IPS DF 6.9 (cell line): ENCODE data around the gene SEC61G.

ENCODE experiments used
- DNase-seq: peaks from one replicate; pipeline ENCODE4 v3.0.0-alpha.2; 2013; ENCODE audit warnings: low read depth, low spot score
- H3K27ac ChIP-seq: one replicate; pipeline ENCODE4 v1.5.1; 2013; ENCODE audit warnings: low read length, control low read depth
- H3K27me3 ChIP-seq: 2 replicates; pipeline ENCODE4 v1.6.1; 2013; ENCODE audit warnings: mild to moderate bottlenecking, low read length; ENCODE audit not compliant: control insufficient read depth, insufficient read depth
- H3K36me3 ChIP-seq: 2 replicates; pipeline ENCODE4 v1.6.1; 2013; ENCODE audit warnings: low read length; ENCODE audit not compliant: control insufficient read depth, insufficient read depth
- H3K4me1 ChIP-seq: 2 replicates; pipeline ENCODE4 v1.6.1; 2013; ENCODE audit warnings: low read length; ENCODE audit not compliant: control insufficient read depth, insufficient read depth
- H3K4me3 ChIP-seq: 2 replicates; pipeline ENCODE4 v1.5.1; 2013; ENCODE audit warnings: mild to moderate bottlenecking, low read length
- H3K9me3 ChIP-seq: 2 replicates; pipeline ENCODE4 v1.6.1; 2013; ENCODE audit warnings: low read length, inconsistent platforms; ENCODE audit not compliant: control insufficient read depth, insufficient read depth
- WGBS: extraction: QIAGEN DNeasy Blood & Tissue Kit; methylation state at CpG from one replicate; pipeline ENCODE4 v1.1.7; 2013; ENCODE audit warnings: mixed read lengths, missing lambda C conversion rate; ENCODE audit not compliant: insufficient read length, insufficient coverage; 5-methylcytosine and 5-hydroxymethylcytosine counted together

SEC61G gene

GRCh38 chr7:54782829-54783228 lies 23.8 kb upstream of the SEC61G start:
- WGBS = no CpG with 5 or more reads among the region's 8 CpGs
- DNase-seq = no peak
- no peak overlapping the region for H3K4me3 ChIP-seq
- H3K27me3 ChIP-seq = no peaks in the 10 kb centered on the region
- H3K4me1 ChIP-seq = peaks cover 6% of the 10 kb centered on the region; the same call in 1 of the 2 replicates
- H3K27ac ChIP-seq = no peak overlapping the region
- H3K9me3 ChIP-seq = no peaks in the 10 kb centered on the region
- no peaks in the 10 kb centered on the region for H3K36me3 ChIP-seq

DNA sequence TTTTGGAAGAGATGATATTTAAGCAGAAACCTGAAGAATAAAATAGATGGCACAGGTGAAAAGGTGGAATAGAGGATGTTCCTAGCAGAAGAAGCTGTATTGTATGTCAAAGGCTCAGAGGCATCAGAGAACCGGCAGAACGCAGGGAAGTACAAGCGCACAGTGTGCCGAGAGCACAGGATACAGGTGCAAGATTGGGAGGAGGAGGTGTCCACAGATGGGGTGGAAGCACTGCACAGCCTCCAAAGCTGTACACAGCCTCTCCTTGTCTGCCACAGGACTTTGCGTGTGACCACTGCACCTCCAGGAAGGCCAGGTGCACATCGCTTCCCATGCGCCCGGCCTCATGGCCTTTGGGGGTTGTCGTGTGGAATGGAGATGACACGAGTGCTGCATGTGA lies 23.3 kb upstream of the SEC61G start:
- WGBS = no CpG with 5 or more reads among the region's 10 CpGs
- H3K27me3 ChIP-seq = no peaks in the 10 kb centered on the region

GRCh38 chr7:54781134-54781920 lies 22.3 kb upstream of the SEC61G start:
- no peaks in the 10 kb centered on the region for H3K27me3 ChIP-seq
- H3K9me3 ChIP-seq = no peaks in the 10 kb centered on the region
- H3K36me3 ChIP-seq = no peaks in the 10 kb centered on the region
- no CpG with 5 or more reads among the region's 8 CpGs for WGBS
- no peak for DNase-seq
- H3K4me3 ChIP-seq = no peak overlapping the region
- no peak overlapping the region for H3K27ac ChIP-seq
- H3K4me1 ChIP-seq = peaks cover 6% of the 10 kb centered on the region; the same call in 1 of the 2 replicates

More for the DNA sequence above, 23.3 kb upstream of the SEC61G start:
- Histone ChIP-seq H3K27ac (no peak overlapping the region), H3K4me1 (peaks cover 6% of the 10 kb centered on the region; the same call in 1 of the 2 replicates), H3K9me3 (no peaks in the 10 kb centered on the region), H3K36me3 (no peaks in the 10 kb centered on the region), H3K4me3 (no peak overlapping the region)
- DNase-seq = no peak

DNA sequence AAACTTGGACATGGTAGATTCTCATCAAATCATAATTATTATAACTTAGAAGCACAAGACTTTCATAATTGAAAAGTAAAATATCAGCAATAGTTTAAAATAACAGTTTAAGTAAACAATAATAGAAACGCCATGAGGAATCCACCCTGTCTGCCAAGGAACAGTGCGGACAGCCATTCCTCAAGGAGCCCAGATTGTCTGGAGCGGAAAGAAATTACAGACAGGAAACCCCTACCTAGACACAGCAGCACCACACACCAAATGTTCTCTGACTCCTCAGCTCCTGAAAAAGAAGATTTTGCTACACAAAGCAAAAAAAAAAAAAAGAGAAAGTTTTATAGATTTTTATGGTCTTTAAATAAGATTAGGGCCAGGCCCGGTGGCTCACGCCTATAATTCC lies 21.5 kb upstream of the SEC61G start:
- H3K4me1 ChIP-seq = peaks cover 5% of the 10 kb centered on the region; the same call in 1 of the 2 replicates
- WGBS = no CpG with 5 or more reads among the region's 5 CpGs
- no peak for DNase-seq

GRCh38 chr7:54778696-54779540 lies 19.9 kb upstream of the SEC61G start:
- Histone ChIP-seq H3K36me3 (no peaks in the 10 kb centered on the region), H3K4me1 (peaks cover 5% of the 10 kb centered on the region; the same call in 1 of the 2 replicates), H3K9me3 (no peaks in the 10 kb centered on the region), H3K27me3 (no peaks in the 10 kb centered on the region), H3K27ac (no peak overlapping the region), H3K4me3 (no peak overlapping the region)
- WGBS = no CpG with 5 or more reads among the region's 7 CpGs
- DNase-seq = no peak

More for the DNA sequence above, 21.5 kb upstream of the SEC61G start:
- Histone ChIP-seq H3K4me3 (no peak overlapping the region), H3K27ac (no peak overlapping the region), H3K9me3 (no peaks in the 10 kb centered on the region), H3K36me3 (no peaks in the 10 kb centered on the region), H3K27me3 (no peaks in the 10 kb centered on the region)

DNA sequence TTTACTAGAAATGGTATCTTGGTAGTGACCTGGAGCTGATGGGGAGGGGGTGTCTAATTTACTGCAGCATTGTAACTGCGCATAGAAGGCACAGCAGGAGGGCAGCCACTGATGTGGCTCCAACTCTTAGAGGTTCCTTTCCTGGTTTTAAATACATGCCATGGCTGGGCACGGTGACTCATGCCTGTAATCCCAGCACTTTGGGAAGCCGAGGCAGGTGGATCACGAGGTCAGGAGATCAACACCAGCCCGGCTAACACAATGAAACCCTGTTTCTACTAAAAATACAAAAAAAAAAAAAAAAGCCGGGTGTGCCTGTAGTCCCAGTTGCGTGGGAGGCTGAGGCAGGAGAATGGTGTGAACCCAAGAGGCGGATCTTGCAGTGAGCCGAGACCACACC lies 19.2 kb upstream of the SEC61G start:
- no peak for DNase-seq
- Histone ChIP-seq H3K27me3 (no peaks in the 10 kb centered on the region), H3K27ac (no peak overlapping the region), H3K4me3 (no peak overlapping the region), H3K36me3 (no peaks in the 10 kb centered on the region), H3K9me3 (no peaks in the 10 kb centered on the region), H3K4me1 (peaks cover 5% of the 10 kb centered on the region; the same call in 1 of the 2 replicates)
- no CpG with 5 or more reads among the region's 9 CpGs for WGBS

DNA sequence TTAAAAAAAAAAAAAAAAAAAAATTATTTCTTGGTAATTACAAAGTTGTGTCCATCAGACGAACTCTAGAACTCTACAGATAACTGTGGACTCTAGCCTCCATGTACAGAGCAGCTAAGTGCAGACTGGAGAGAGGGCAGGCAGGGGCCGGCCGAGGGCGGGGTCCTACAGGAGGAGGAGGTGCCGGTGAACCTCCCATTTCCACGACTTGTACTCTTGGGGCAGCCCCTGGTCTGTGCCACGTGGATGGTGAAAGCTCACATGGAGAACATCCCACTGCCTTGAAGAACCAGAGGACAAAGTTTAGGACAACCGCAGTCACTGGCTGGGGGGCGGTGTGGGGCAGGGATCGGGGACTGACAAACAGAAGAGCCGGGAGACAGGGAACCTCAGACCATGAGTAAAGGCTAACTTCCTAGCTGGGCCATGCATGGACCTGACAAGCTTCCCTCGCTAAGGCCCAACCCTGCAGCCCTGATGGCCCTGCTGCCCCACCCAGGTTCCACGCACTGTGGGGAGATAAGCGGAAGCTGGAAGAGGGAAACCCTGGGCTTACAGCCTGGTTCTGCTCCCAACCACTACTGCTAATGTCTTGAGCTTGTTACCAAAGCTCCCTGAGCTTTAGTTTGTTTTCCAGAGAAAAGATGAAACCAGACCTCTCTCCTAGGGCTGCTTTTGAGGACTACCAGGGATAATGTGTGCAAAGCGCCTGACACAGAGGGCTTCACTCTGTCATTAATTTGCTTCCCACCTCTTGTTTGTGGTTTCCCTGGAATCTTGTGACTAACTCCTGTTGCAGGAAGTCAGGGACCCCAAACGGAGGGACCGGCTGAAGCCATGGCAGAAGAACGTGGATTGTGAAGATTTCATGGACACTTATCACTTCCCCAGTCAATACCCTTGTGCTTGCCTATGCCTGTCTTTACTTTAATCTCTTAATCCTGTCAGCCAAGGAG lies 16.1 kb upstream of the SEC61G start:
- H3K4me1 ChIP-seq = no peaks in the 10 kb centered on the region
- DNase-seq = no peak
- no peaks in the 10 kb centered on the region for H3K9me3 ChIP-seq
- no peak overlapping the region for H3K4me3 ChIP-seq
- no peaks in the 10 kb centered on the region for H3K27me3 ChIP-seq
- H3K27ac ChIP-seq = no peak overlapping the region
- WGBS = no CpG with 5 or more reads among the region's 18 CpGs
- H3K36me3 ChIP-seq = no peaks in the 10 kb centered on the region

DNA sequence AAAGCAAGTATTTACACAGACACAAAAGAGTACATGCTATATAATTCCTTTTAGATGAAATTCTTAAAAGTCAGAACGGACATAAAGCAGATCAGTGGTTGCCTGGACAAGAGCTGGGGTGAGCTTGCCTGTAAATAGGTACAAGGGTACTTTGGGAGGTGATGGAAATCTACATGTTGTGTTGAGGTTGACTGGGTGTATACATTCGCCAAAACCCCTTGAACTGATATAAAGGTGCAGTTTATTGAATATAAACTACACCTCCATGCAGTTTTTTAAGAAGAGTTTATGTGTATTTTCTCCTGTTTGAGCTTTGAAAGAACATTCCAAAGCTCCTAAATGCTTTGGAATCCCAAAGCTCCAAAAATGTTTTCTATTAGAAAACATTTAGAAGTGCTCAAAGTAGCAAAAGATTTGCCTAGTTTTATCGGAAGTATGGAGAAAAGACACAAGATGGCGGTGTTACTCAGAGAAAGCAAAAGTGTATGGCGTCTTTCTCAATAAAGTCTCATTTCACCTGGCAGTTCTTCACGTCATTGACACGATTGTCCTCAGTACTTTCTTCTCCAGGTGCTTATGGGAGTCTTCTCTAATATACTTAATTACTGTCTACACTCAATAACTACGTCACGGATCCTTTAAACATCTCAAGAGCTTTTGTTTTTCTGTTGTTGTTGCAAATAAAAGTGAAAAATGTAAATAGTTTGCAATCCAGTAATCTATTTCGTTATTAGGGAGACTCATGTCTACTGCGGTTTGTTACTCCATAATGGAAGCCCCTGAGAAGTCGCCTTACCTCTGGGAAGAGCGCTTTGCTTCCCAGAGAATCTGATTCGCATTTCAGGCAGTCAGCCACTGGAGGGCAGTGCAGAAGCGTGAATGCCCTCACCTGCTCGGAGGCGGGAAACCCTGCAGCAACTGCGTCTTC lies 14.7 kb upstream of the SEC61G start:
- H3K27ac ChIP-seq = no peak overlapping the region
- H3K4me1 ChIP-seq = no peaks in the 10 kb centered on the region
- no peaks in the 10 kb centered on the region for H3K27me3 ChIP-seq
- WGBS = no CpG with 5 or more reads among the region's 18 CpGs
- no peak overlapping the region for H3K4me3 ChIP-seq
- no peaks in the 10 kb centered on the region for H3K9me3 ChIP-seq
- no peaks in the 10 kb centered on the region for H3K36me3 ChIP-seq
- DNase-seq = peak; percentile 87

- no peaks in the 10 kb centered on the region for H3K27me3 ChIP-seq
- DNase-seq = no peak
- H3K9me3 ChIP-seq = no peaks in the 10 kb centered on the region
- no peaks in the 10 kb centered on the region for H3K4me1 ChIP-seq
- H3K36me3 ChIP-seq = no peaks in the 10 kb centered on the region
- no peak overlapping the region for H3K4me3 ChIP-seq
- no peak overlapping the region for H3K27ac ChIP-seq
- WGBS = no CpG with 5 or more reads among the region's 2 CpGs
These were observed 10.2 kb upstream of the SEC61G start for GRCh38 chr7:54769203-54769602.
